H9 (cell line): ENCODE results near the gene GLB1L3. TPM values are rescaled to one million over a fixed set of nuclear protein-coding genes. Genes with fewer than 3 reads are reported as not detected.

Experiments used
- DNase-seq: peaks from one replicate; pipeline ENCODE4 v3.0.0-alpha.2; 2017
- H2AFZ ChIP-seq: one replicate; pipeline ENCODE4 v1.6.1; 2013; ENCODE audit warnings: mild to moderate bottlenecking, low read length, control low read depth, moderate library complexity
- H2AK5ac ChIP-seq: 2 replicates; pipeline ENCODE4 v1.6.1; 2013; ENCODE audit warnings: low read length, control low read depth, mixed read lengths; ENCODE audit not compliant: insufficient read length
- H2BK120ac ChIP-seq: one replicate; pipeline ENCODE4 v1.6.1; 2013; ENCODE audit warnings: low read depth, mild to moderate bottlenecking, low read length, control low read depth, inconsistent platforms; ENCODE audit not compliant: poor library complexity, severe bottlenecking
- H2BK12ac ChIP-seq: 2 replicates; pipeline ENCODE4 v1.6.1; 2013; ENCODE audit warnings: low read length, control low read depth, mixed read lengths, low read depth; ENCODE audit not compliant: insufficient read length
- H2BK15ac ChIP-seq: 2 replicates; pipeline ENCODE4 v1.6.1; 2013; ENCODE audit warnings: low read depth, low read length, control low read depth
- H2BK20ac ChIP-seq: one replicate; pipeline ENCODE4 v1.6.1; 2013; ENCODE audit warnings: low read depth, mild to moderate bottlenecking, low read length, control low read depth, inconsistent platforms; ENCODE audit not compliant: poor library complexity, severe bottlenecking
- H2BK5ac ChIP-seq: 2 replicates; pipeline ENCODE4 v1.6.1; 2013; ENCODE audit warnings: low read length, control low read depth, mixed read lengths; ENCODE audit not compliant: insufficient read length
- H3K14ac ChIP-seq: 2 replicates; pipeline ENCODE4 v1.6.1; 2013; ENCODE audit warnings: low read length, control low read depth; ENCODE audit not compliant: insufficient read depth
- H3K18ac ChIP-seq: 2 replicates; pipeline ENCODE4 v1.6.1; 2013; ENCODE audit warnings: low read depth, mild to moderate bottlenecking, mixed read lengths, low read length, control low read depth; ENCODE audit not compliant: insufficient read length
- H3K23ac ChIP-seq: 2 replicates; pipeline ENCODE4 v1.6.1; 2013; ENCODE audit warnings: low read length, control low read depth, mixed read lengths, low read depth; ENCODE audit not compliant: insufficient read length
- H3K23me2 ChIP-seq: 2 replicates; pipeline ENCODE4 v1.6.1; 2013; ENCODE audit warnings: low read depth, mild to moderate bottlenecking, mixed read lengths, low read length, control low read depth; ENCODE audit not compliant: insufficient read length, poor library complexity, severe bottlenecking
- H3K27ac ChIP-seq: 2 replicates; pipeline ENCODE4 v1.5.1; 2013; ENCODE audit warnings: low read length, control low read depth, mixed read lengths, low read depth; ENCODE audit not compliant: insufficient read length
- H3K27me3 ChIP-seq: 2 replicates; pipeline ENCODE4 v1.6.1; 2013; ENCODE audit warnings: low read length, control low read depth, inconsistent platforms; ENCODE audit not compliant: insufficient read depth
- H3K4ac ChIP-seq: 2 replicates; pipeline ENCODE4 v1.6.1; 2013; ENCODE audit warnings: low read depth, mild to moderate bottlenecking, control low read depth, inconsistent platforms, low read length, moderate library complexity
- H3K4me1 ChIP-seq: 2 replicates; pipeline ENCODE4 v1.6.1; 2013; ENCODE audit warnings: low read length, control low read depth, inconsistent platforms; ENCODE audit not compliant: insufficient read depth
- H3K4me2 ChIP-seq: 2 replicates; pipeline ENCODE4 v1.6.1; 2013; ENCODE audit warnings: low read length, control low read depth, mixed read lengths; ENCODE audit not compliant: insufficient read length, insufficient read depth
- H3K56ac ChIP-seq: 2 replicates; pipeline ENCODE4 v1.6.1; 2013; ENCODE audit warnings: low read depth, mild to moderate bottlenecking, mixed read lengths, low read length, control low read depth; ENCODE audit not compliant: insufficient read length
- H3K79me1 ChIP-seq: 2 replicates; pipeline ENCODE4 v1.6.1; 2013; ENCODE audit warnings: low read depth, mild to moderate bottlenecking, moderate library complexity, low read length, control low read depth, inconsistent platforms; ENCODE audit not compliant: insufficient read depth, poor library complexity, severe bottlenecking
- H3K79me2 ChIP-seq: 2 replicates; pipeline ENCODE4 v1.6.1; 2013; ENCODE audit warnings: low read length, control low read depth, inconsistent platforms; ENCODE audit not compliant: insufficient read depth
- H3K9ac ChIP-seq: 2 replicates; pipeline ENCODE4 v1.6.1; 2013; ENCODE audit warnings: low read length, control low read depth, mixed read lengths; ENCODE audit not compliant: insufficient read length; ENCODE audit errors: extremely low read depth
- H3K9me3 ChIP-seq: one replicate; pipeline ENCODE4 v1.6.1; 2013; ENCODE audit warnings: low read depth, low read length, inconsistent platforms; ENCODE audit not compliant: control insufficient read depth
- H3T11ph ChIP-seq: one replicate; pipeline ENCODE4 v1.6.1; 2013; ENCODE audit warnings: mild to moderate bottlenecking, low read length, control low read depth, inconsistent platforms
- H4K20me1 ChIP-seq: one replicate; pipeline ENCODE4 v1.6.1; 2013; ENCODE audit not compliant: control insufficient read depth, insufficient read length, insufficient read depth
- H4K5ac ChIP-seq: 2 replicates; pipeline ENCODE4 v1.6.1; 2013; ENCODE audit warnings: low read depth, mild to moderate bottlenecking, mixed read lengths, low read length, control low read depth; ENCODE audit not compliant: insufficient read length
- H4K8ac ChIP-seq: replicated peaks from 2 replicates; pipeline ENCODE4 v1.6.1; 2013; ENCODE audit warnings: low read length, control low read depth, mixed read lengths, low read depth; ENCODE audit not compliant: insufficient read length
- H4K91ac ChIP-seq: 2 replicates; pipeline ENCODE4 v1.6.1; 2013; ENCODE audit warnings: low read depth, mild to moderate bottlenecking, moderate library complexity, mixed read lengths, low read length, control low read depth; ENCODE audit not compliant: insufficient read length
- H3K27ac Mint-ChIP-seq, 3 experiments: 2 replicates in 2 of 3; 3 replicates in 1 of 3; pipeline ENCODE4 v1.8.0; 2020 to 2021; ENCODE audit warnings: mixed read lengths in 3 of 3, mild to moderate bottlenecking in 1 of 3, moderate library complexity in 1 of 3
- H3K27me3 Mint-ChIP-seq: 2 replicates; pipeline ENCODE4 v1.8.0; 2021; ENCODE audit warnings: low read depth, mild to moderate bottlenecking, moderate library complexity, mixed read lengths
- H3K36me3 Mint-ChIP-seq, 3 experiments: 2 replicates in 2 of 3; 3 replicates in 1 of 3; pipeline ENCODE4 v1.8.0; 2020 to 2021; ENCODE audit warnings: low read depth in 3 of 3, mixed read lengths in 3 of 3; ENCODE audit not compliant: insufficient read depth in 1 of 3
- H3K4me1 Mint-ChIP-seq, 2 experiments: 2 replicates each; pipeline ENCODE4 v1.8.0; 2020; ENCODE audit warnings: mixed read lengths in 2 of 2
- H3K4me3 Mint-ChIP-seq, 2 experiments: 2 replicates in 1 of 2; 3 replicates in 1 of 2; pipeline ENCODE4 v1.8.0; 2020 to 2021; ENCODE audit warnings: mild to moderate bottlenecking in 2 of 2, mixed read lengths in 2 of 2, moderate library complexity in 1 of 2
- H3K9me3 Mint-ChIP-seq, 2 experiments: 2 replicates in 1 of 2; 3 replicates in 1 of 2; pipeline ENCODE4 v1.8.0; 2020; ENCODE audit warnings: mild to moderate bottlenecking in 2 of 2, mixed read lengths in 2 of 2, moderate library complexity in 1 of 2
- WGBS: extraction: QIAGEN DNeasy Blood & Tissue Kit; methylation state at CpG from one replicate; pipeline ENCODE4 v1.1.7; 2013; ENCODE audit warnings: missing lambda C conversion rate, low lambda C conversion rate, mixed read lengths; ENCODE audit not compliant: insufficient read length; ENCODE audit errors: extremely low coverage; 5-methylcytosine and 5-hydroxymethylcytosine counted together
- total RNA-seq: library from RNA; stranded (reverse); gene quantifications from 2 replicates; pipeline ENCODE4 v1.2.1, GENCODE V29; 2021
- TF ChIP-seq, protein P1 (sequence below): fragments of 200-600 bp; sonication (generic); conservative IDR thresholded peaks from 3 replicates; pipeline ENCODE4 v1.8.0; 2021; ENCODE audit warnings: antibody characterized with exemption, mild to moderate bottlenecking

Gene GLB1L3
- total RNA-seq, 1 experiment from 2014 or later: 11.2 TPM

DNA sequence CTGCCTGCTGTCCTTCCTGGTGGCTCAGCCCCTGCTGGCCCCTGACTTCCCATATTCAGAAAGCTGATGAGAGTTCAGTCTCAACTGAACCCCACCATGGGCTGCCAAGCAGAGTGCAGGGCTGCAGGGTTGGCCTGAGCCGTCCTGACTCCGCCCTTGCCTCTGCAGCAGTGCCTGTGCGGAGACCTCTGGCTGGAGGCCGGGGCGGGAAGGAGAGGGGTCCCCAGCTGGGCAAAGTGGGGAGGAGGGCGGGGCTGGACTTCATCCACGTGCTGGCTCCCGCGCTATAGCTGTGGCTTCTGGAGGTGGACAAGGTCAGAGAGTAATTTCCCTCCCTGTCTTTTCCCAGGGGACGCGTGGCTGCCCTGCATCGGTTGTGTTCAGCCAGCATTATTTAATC is 13.6 kb downstream of the GLB1L3 start:
- H3T11ph ChIP-seq: no peak overlapping the region
- H2BK120ac ChIP-seq: no peak overlapping the region
- H4K20me1 ChIP-seq: no peaks in the 10 kb centered on the region
- no peak overlapping the region for H4K5ac ChIP-seq
- H3K14ac ChIP-seq: no peak overlapping the region
- no peaks in the 10 kb centered on the region for H3K27me3 Mint-ChIP-seq
- H3K79me1 ChIP-seq: no peaks in the 10 kb centered on the region
- H3K9me3 ChIP-seq: no peaks in the 10 kb centered on the region
- DNase-seq: peak; percentile 49
- no peaks in the 10 kb centered on the region; a peak in 1 of 5 replicates for H3K9me3 Mint-ChIP-seq
- H2BK12ac ChIP-seq: no peak overlapping the region
- no peak overlapping the region for H3K4me2 ChIP-seq
- H3K27me3 ChIP-seq: no peaks in the 10 kb centered on the region
- TF ChIP-seq, protein P1, sequence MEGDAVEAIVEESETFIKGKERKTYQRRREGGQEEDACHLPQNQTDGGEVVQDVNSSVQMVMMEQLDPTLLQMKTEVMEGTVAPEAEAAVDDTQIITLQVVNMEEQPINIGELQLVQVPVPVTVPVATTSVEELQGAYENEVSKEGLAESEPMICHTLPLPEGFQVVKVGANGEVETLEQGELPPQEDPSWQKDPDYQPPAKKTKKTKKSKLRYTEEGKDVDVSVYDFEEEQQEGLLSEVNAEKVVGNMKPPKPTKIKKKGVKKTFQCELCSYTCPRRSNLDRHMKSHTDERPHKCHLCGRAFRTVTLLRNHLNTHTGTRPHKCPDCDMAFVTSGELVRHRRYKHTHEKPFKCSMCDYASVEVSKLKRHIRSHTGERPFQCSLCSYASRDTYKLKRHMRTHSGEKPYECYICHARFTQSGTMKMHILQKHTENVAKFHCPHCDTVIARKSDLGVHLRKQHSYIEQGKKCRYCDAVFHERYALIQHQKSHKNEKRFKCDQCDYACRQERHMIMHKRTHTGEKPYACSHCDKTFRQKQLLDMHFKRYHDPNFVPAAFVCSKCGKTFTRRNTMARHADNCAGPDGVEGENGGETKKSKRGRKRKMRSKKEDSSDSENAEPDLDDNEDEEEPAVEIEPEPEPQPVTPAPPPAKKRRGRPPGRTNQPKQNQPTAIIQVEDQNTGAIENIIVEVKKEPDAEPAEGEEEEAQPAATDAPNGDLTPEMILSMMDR: no peak
- H4K8ac ChIP-seq: no peak overlapping the region
- no peak overlapping the region for H2BK15ac ChIP-seq
- H3K27ac ChIP-seq: no peak overlapping the region
- no peaks in the 10 kb centered on the region for H3K23me2 ChIP-seq
- no peak overlapping the region for H2BK20ac ChIP-seq
- H3K36me3 Mint-ChIP-seq: peaks cover 17 to 43% (median 28%) of the 10 kb centered on the region in 3 experiments
- no peak overlapping the region for H3K18ac ChIP-seq
- no peak overlapping the region for H3K4ac ChIP-seq
- no peak overlapping the region for H3K9ac ChIP-seq
- H3K4me3 Mint-ChIP-seq: no peak overlapping the region
- H3K4me1 ChIP-seq: no peaks in the 10 kb centered on the region
- H2AK5ac ChIP-seq: no peak overlapping the region
- no peak overlapping the region for H3K56ac ChIP-seq
- H2AFZ ChIP-seq: no peak overlapping the region
- no peaks in the 10 kb centered on the region for H3K79me2 ChIP-seq
- no peak overlapping the region for H4K91ac ChIP-seq
- WGBS: no CpG with 5 or more reads among the region's 12 CpGs
- peak overlapping the region in 2 of 3 experiments; percentile 6 to 25; a peak in 2 of 7 replicates for H3K27ac Mint-ChIP-seq
- peaks cover 12 to 14% of the 10 kb centered on the region in 2 experiments for H3K4me1 Mint-ChIP-seq
- no peak overlapping the region for H2BK5ac ChIP-seq
- no peak overlapping the region for H3K23ac ChIP-seq
